Left ventricle myocardium inferior (tissue), 1 donor: ENCODE measurements around the gene GMCL1. TPM values are rescaled to one million over a fixed set of nuclear protein-coding genes. Genes with fewer than 3 reads are reported as not detected.

Experiments used
- DNase-seq: peaks from one replicate; pipeline ENCODE4 v3.0.0-alpha.2; 2020
- H3K27ac ChIP-seq: fragments of 200-600 bp; replicated peaks from 2 replicates; pipeline ENCODE4 v1.8.0; 2021
- H3K27me3 ChIP-seq: fragments of 200-600 bp; 2 replicates; pipeline ENCODE4 v1.8.0; 2021; ENCODE audit warnings: low read depth
- H3K36me3 ChIP-seq: fragments of 200-600 bp; 2 replicates; pipeline ENCODE4 v1.8.0; 2021
- H3K4me1 ChIP-seq: fragments of 200-600 bp; 2 replicates; pipeline ENCODE4 v1.8.0; 2021
- H3K4me3 ChIP-seq: fragments of 200-600 bp; 2 replicates; pipeline ENCODE4 v1.8.0; 2021; ENCODE audit warnings: mild to moderate bottlenecking, moderate library complexity
- H3K9me3 ChIP-seq: fragments of 200-600 bp; replicated peaks from 2 replicates; pipeline ENCODE4 v1.8.0; 2021
- intact Hi-C: fragments of 100-400 bp; cut with micrococcal nuclease; formaldehyde crosslinking; loops from one replicate; pipeline ENCODE4 v1.11.0; 2022
- long read RNA-seq: library from polyadenylated mRNA; unstranded; transcript quantifications from one replicate; pipeline ENCODE4 v2.0.0, GENCODE V29; 2021
- total RNA-seq: library from RNA; stranded (reverse); fragmentation: NEBNext Ultra II Directional; extraction: Animal tissue kit (Norgen Biotek cat#: 25700); gene quantifications from one replicate; pipeline ENCODE4 v1.2.1, GENCODE V29; 2021
- TF ChIP-seq, protein P1 (sequence below): fragments of 200-600 bp; IDR thresholded peaks from 2 replicates; pipeline ENCODE4 v1.8.0; 2021; ENCODE audit warnings: antibody characterized with exemption, mild to moderate bottlenecking, borderline replicate concordance
- donor health status: DM: no; HTN: yes; CAD: no; lungs with severe emphysema.

The GMCL1 gene, protein sequence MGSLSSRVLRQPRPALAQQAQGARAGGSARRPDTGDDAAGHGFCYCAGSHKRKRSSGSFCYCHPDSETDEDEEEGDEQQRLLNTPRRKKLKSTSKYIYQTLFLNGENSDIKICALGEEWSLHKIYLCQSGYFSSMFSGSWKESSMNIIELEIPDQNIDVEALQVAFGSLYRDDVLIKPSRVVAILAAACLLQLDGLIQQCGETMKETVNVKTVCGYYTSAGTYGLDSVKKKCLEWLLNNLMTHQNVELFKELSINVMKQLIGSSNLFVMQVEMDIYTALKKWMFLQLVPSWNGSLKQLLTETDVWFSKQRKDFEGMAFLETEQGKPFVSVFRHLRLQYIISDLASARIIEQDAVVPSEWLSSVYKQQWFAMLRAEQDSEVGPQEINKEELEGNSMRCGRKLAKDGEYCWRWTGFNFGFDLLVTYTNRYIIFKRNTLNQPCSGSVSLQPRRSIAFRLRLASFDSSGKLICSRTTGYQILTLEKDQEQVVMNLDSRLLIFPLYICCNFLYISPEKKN
- 5.3 TPM for total RNA-seq
- long read RNA-seq, full-length matches to known transcripts = 31 of 36 reads
- long read RNA-seq, partial matches to known transcripts = 1 of 36 reads
- long read RNA-seq, other reads (novel, unspliced or antisense) = 4 of 36 reads

DNA sequence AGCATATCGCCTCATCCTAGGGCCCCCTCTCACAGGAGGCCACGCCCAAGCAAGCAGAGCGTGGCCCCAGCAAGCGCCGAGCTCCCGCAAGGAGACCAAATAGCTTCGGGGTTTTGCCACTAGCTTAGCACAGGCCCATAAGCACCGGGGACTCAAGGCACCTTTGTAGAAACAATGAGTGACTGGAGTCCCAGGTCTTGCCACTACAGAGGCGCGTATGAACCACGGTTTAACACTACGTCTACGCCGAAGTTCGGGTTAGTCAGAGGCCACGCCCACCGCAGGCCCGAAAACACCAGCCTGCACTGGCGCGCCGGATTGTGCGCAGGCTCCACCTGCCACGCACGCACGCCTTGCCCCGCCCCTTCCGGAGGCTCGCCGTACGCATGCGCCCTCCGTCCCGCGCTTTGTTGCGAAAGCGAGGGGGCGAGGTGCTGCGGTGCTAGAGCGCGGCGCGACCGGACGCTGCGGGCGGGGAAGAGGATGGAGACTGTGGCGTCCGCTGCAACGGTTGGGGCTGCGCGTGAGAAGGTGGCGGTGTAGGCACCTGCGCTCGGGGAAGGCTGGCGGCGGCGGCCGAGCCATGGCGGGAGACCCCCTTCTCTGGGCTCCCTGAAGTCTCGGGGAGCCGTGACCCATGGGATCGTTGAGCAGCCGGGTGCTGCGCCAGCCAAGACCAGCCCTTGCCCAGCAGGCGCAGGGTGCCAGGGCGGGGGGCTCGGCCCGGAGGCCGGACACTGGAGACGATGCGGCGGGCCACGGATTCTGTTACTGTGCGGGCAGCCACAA is at the start of gene GMCL1:
Gene GMCL1 (plus strand): TSS at position 405 of the 789 bp plus-strand sequence. CDS start 233 bp downstream, at position 638.
- Histone ChIP-seq H3K4me3 (peak within 1 kb of the TSS; percentile 91), H3K27ac (peak within 1 kb of the TSS; percentile 93), H3K27me3 (no peaks in the 10 kb centered on the region), H3K4me1 (peaks cover 43% of the 10 kb centered on the region), H3K36me3 (no peaks in the 10 kb centered on the region), H3K9me3 (no peaks in the 10 kb centered on the region)
- peak; percentile 97 for DNase-seq
- intact Hi-C loops = no loop called here
- TF ChIP-seq, protein P1, sequence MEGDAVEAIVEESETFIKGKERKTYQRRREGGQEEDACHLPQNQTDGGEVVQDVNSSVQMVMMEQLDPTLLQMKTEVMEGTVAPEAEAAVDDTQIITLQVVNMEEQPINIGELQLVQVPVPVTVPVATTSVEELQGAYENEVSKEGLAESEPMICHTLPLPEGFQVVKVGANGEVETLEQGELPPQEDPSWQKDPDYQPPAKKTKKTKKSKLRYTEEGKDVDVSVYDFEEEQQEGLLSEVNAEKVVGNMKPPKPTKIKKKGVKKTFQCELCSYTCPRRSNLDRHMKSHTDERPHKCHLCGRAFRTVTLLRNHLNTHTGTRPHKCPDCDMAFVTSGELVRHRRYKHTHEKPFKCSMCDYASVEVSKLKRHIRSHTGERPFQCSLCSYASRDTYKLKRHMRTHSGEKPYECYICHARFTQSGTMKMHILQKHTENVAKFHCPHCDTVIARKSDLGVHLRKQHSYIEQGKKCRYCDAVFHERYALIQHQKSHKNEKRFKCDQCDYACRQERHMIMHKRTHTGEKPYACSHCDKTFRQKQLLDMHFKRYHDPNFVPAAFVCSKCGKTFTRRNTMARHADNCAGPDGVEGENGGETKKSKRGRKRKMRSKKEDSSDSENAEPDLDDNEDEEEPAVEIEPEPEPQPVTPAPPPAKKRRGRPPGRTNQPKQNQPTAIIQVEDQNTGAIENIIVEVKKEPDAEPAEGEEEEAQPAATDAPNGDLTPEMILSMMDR = no peak

DNA sequence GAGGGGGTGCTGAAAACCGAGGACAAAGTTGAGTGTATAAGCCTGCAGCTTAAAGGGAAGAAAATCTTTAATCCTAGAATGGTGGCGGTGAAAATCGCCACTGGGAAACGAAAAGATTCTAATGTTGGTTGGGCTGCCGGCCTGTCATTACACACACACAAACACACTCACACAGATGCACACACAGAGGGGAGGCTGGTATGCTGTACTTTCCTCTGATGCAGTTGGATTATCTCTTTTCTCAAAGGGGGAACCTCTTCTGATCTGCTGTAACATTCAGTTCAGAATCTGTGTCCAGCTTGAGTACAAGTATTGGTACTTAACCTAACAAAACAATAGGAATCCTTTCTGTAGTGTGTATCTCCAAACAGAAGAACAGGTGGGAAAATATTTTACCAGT is 48.5 kb upstream of the GMCL1 start:
- TF ChIP-seq, protein P1 = no peak
- no peak overlapping the region for H3K27ac ChIP-seq
- no peak for DNase-seq

DNA sequence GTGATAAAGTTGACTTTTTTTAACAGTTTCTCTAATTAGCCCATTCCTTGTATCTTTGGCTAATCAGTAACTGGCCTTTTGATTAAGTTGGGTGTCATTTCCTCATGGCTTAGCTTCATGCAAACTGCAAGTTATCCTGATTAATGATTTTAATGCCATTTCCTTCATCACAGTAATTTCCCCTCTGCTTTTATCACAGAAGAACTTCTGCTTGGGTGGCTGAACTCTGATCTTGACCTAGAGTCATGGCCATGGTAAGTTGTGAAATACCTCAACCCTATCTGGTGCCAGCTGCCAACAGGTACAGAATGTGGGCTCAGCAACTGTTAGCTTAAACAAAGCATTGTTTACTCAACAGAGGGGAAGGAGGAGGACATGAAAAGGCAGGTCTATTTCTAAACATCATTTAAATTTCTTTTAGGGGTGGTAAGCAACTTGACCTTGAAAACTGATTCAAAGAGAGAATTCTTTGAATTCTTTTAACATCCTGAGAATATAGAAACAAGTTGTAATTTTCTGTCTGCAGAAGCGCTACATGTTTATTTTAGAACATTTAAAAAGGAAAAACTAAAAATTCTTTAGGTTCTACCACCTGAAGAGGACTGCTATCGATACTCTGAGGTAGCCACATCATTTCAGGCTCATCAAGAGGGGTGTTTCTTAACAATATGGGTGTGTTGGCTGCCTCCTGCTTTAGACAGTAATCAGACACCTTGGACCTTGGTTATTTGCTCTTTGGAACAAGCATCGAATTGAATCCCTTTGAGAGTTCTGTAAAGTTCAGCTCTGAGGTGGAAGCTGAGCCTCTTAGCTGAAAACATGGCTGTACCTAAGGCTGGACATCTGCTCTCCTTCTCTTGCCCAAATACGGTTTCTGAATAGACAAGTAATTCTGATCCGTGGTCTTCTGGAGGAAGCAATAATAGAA is 47.9 kb upstream of the GMCL1 start:
- no peaks in the 10 kb centered on the region for H3K27me3 ChIP-seq
- intact Hi-C loops = no loop called here
- no peak overlapping the region for H3K27ac ChIP-seq
- H3K4me3 ChIP-seq = no peak overlapping the region
- no peaks in the 10 kb centered on the region for H3K36me3 ChIP-seq
- TF ChIP-seq, protein P1 = no peak
- H3K4me1 ChIP-seq = no peaks in the 10 kb centered on the region
- no peaks in the 10 kb centered on the region for H3K9me3 ChIP-seq
- no peak for DNase-seq

More for the DNA sequence above, 48.5 kb upstream of the GMCL1 start:
- Histone ChIP-seq H3K9me3 (peaks cover 6% of the 10 kb centered on the region), H3K4me1 (no peaks in the 10 kb centered on the region), H3K4me3 (no peak overlapping the region), H3K27me3 (no peaks in the 10 kb centered on the region), H3K36me3 (no peaks in the 10 kb centered on the region)
- intact Hi-C loops = no loop called here

DNA sequence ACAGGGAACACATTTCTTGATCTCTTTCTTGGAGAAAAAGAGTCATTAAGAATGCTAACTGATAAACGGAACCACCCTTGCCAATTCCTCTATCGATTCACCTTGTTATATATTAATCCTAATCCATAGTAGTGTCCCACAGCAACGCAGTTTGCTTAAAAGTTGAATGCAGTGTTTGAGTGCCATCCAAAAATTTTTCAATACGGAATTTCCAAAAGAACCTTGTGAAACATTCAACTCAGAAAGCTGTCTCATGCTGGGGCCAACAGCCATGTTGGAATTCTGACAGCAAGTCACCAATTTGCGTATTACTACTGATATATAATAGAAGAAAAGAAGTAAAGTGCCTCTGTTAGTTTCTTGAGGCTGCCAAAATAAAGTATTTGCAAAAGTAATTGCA is 45.2 kb upstream of the GMCL1 start:
- H3K27me3 ChIP-seq = no peaks in the 10 kb centered on the region
- no peak for DNase-seq
- H3K27ac ChIP-seq = no peak overlapping the region
- TF ChIP-seq, protein P1 = no peak
- H3K36me3 ChIP-seq = no peaks in the 10 kb centered on the region
- intact Hi-C loops = no loop called here
- H3K4me3 ChIP-seq = no peak overlapping the region
- H3K4me1 ChIP-seq = peaks cover 2% of the 10 kb centered on the region
- H3K9me3 ChIP-seq = no peaks in the 10 kb centered on the region
